GM18873 (cell line): ENCODE results near the gene PTGES2.

Experiments used
- ATAC-seq: cut with Tn5 transposase; IDR thresholded peaks from one replicate; pipeline ENCODE4 v1.9.1; 2021; ENCODE audit warnings: mild to moderate bottlenecking, moderate library complexity, moderate number of reproducible peaks; ENCODE audit not compliant: unreplicated experiment, low FRiP score

The PTGES2 gene

GRCh38 chr9:128127568-128127989 is at the start of gene PTGES2:
PTGES2 (minus strand) TSS chr9:128127729; CDS start chr9:128127717, 12 bp downstream.
- ATAC-seq = peak; percentile 27

DNA sequence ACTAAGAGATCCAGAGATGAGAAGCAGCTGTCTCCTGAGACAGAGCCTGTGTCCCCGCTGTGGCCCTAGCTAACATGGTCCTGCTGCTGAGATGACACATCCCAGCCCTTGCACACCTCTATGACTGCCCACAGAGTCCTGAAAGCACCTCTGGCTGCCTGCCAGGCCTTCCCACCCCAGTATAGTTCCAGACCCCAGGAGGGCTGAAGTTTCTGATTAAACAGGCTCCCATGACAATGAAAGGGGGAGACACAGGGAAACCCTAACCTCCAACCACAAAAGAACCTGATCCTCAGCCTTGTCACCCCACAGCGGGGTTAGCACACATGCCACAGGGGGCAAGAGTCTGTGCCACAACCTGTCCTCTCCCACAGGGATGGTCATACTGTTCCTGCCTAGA is 48.2 kb upstream of the PTGES2 start:
- no peak for ATAC-seq

DNA sequence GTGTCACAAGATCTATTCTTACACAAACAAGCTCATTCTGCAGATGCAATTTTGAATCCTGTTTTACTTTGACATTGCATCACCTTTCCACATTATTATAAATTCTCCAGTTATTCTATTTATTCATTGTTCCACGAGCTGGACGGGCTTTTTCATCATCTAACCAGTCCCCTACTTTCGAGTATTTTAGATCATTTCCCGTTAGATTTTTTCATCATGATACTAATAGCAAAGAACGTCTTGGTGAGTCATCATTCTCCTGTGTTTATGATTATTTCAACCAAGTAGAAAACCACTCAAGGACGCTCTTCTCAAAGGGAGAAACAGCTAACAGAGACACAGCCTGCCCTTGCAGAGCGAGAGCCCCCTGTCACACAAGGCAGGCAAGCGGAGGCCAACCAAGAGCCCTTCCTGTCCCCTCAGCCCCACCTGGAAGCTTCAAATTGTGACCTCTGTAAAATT is 47.6 kb upstream of the PTGES2 start:
- ATAC-seq = no peak

DNA sequence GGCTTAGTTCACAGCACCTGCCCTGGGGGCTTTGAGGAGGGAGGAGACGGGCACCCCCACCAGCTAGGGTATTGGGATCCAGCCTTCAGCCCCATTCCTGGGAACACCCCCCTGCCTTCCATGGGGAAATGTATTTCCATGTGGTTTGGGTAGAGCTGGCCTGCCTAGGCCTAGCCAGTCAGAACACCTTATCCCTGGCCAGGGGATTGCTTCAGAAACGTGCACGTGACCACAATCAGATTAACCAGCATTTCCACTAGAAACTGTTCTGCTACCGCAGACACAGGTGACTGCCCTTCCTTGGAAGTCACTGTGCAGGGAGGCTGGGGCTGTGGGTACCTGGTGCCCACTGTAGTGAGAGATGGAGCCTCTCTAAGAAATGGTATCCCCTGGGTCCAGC is 46.5 kb upstream of the PTGES2 start:
- ATAC-seq = no peak

DNA sequence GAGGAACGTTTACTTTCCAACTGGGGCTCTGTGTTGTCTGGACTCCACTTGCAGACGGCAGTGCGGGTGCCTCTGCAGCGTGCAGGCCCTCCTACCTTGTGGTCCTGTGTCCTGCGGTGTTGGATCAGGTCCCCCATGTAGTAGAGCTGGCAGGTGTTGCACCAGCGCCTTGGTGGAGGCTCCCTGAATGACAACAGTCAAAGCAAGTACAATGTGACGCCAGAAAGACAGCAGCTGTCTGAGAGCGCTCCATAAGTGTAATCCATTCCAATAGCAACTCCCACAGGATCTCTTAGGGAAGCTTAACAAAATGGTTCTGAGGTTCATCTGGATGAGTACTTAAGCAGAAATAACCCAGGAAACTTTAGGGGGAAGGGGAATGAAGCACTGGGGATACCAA is 42.4 kb upstream of the PTGES2 start:
- no peak for ATAC-seq

GRCh38 chr9:128169492-128169891 is 42.0 kb upstream of the PTGES2 start:
- no peak for ATAC-seq

- no peak for ATAC-seq
These were observed 41.3 kb upstream of the PTGES2 start for GRCh38 chr9:128168731-128169308.

GRCh38 chr9:128167209-128167608 is 39.7 kb upstream of the PTGES2 start:
- ATAC-seq = no peak

DNA sequence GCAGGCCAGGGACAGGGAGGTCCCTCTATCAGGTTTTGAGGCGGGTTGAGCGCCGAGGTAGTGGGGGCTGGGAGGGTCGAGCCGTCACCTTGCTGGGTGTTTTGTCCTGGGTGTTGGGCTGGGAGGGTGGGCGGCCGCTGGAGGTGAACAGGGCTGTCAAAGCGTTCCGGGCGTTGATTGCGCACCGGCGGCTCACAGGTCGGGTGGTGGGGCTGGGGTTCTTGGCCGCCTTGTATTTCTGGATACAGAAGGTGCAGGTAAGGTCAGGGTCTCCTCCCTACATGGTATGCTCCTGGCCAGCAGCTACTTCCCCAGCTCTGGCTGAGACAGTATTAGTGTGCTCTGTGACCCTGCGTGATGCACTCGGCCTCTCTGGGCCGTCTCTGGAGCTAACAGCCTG is 38.6 kb upstream of the PTGES2 start:
- ATAC-seq = no peak

- no peak for ATAC-seq
These were observed 36.9 kb upstream of the PTGES2 start for GRCh38 chr9:128164307-128164885.

DNA sequence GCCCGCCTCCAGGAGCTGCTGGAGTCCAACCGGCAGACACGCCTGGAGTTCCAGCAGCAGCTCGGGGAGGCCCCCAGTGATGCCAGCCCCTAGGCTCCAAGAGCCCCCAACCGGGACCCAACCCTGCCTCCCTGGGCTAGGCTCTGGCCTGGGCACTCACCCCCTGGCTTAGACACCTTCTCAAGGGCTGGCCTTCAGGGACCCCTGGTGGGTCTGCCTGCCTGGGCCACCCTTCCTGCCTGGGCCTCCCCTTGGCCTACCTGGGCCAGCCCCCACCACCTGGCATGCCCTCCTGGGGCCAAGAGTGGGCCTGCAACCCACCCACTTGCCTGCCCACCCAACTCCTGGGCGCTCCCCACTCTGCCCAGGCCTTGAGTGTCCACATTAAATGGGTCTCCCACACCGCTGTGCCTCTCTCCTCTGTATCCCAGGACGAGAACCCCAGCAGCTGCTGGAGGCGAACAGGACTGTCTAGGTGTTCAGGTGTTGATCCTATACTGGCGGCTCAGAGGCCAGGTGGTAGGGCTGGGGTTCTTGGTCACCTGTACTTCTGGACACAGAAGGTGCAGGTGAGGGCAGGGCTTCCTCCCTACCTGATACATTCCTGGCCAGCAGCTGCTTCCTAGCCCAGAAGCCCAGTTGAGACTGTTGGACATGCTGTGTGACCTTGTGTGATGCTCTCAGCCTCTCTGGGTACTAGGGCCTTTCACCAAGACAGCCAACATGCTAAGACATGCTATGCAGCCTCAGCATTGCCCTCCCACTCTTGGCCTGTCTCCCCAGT is 36.2 kb upstream of the PTGES2 start:
- no peak for ATAC-seq

DNA sequence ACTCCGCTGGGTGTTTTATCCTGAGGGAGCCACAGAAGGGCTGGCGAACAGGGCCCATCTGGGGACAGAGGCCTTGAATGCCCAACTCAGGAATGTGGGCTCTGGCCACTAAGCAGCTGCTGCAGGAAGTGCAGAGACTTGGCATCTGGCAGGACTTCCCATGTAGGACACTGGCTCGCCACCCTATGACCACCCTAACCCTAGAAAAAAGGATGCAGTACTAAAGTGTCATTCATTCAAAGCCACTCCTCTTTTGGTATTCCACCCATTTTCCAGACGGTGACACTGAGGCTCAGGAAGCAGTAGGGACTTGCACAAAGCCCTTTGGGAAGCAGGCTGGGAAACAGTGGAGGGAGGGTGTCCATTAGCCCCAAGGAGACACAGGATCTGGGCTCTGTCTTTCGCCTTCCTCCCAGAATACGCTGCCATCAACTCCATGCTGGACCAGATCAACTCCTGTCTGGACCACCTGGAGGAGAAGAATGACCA is 35.5 kb upstream of the PTGES2 start:
- ATAC-seq = no peak

- no peak for ATAC-seq
These were observed 34.9 kb upstream of the PTGES2 start for GRCh38 chr9:128162215-128163026.

- ATAC-seq = no peak
These were observed 33.8 kb upstream of the PTGES2 start for GRCh38 chr9:128161215-128161902.

DNA sequence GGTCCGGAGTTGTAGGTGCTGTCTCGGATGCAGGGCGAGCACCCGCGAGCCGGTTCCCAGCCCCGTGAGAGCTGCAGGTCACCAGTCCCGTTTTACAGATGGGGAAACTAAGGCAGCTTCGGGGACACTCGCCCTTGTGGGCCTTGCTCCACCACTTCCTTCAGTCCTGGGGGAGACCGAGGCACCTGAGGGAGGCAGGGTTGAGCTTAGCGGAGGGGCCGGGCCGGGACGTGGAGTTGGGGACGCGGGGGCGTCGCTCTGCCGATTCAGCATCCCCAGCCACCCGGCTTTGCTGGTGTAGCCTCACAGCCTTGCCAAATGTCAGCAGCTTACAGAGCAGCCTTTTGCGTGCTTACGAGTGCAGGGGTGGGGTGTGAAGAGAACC is 33.1 kb upstream of the PTGES2 start:
- no peak for ATAC-seq

GRCh38 chr9:128159784-128160602 is 32.5 kb upstream of the PTGES2 start, which contains the start of gene BBLN:
BBLN (plus strand) TSS chr9:128160265; CDS start chr9:128160408, 143 bp downstream.
- peak; percentile 54 for ATAC-seq

DNA sequence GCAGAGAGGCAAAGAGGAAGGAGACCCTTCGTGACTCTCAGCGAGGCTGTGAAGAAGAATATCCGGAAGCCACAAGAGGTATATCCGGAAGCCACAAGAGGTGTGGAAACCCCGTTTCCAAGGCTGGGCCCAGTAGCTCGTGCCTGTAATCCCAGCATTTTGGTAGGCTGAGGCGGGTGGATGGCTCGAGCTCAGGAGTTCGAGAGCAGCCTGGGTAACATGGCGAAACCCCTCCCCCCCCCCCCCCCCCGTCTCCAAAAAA is 31.9 kb upstream of the PTGES2 start:
- ATAC-seq = no peak

- no peak for ATAC-seq
These were observed 28.4 kb upstream of the PTGES2 start for GRCh38 chr9:128155736-128156500.
